Measurements from ENCODE around the gene PLK5.
A peak's percentile ranks its signal among the peaks of the same experiment; 100 is the strongest.
"Not testable (repeated sequence)": the region's sequence is repeated elsewhere in the genome, so short reads cannot be mapped to it uniquely, and the experiment has no call there.

PLK5 gene

GRCh38 chr19:1523412-1524286, at the start of gene PLK5:
Gene PLK5 (plus strand): TSS chr19:1524077. CDS start chr19:1526997, 2,920 bp downstream.
- no peak for DNase-seq (ENCODE audit: insufficient read length, low spot score)
- no peak for FAIRE-seq

GRCh38 chr19:1474765-1475351, 49.0 kb upstream of the PLK5 start:
- DNase-seq (ENCODE audit: insufficient read length, low spot score) = no peak
- FAIRE-seq = no peak

- DNase-seq (ENCODE audit: insufficient read length, low spot score) (no peak), FAIRE-seq (no peak)
These were observed 48.0 kb upstream of the PLK5 start for GRCh38 chr19:1475751-1476437.

GRCh38 chr19:1477056-1477455, 46.8 kb upstream of the PLK5 start:
- DNase-seq (ENCODE audit: insufficient read length, low spot score); FAIRE-seq: not testable (repeated sequence)

GRCh38 chr19:1478934-1479707, 44.8 kb upstream of the PLK5 start, which contains the start of gene C19orf25:
Gene C19orf25 (minus strand): TSS chr19:1479215. CDS start chr19:1478903, 312 bp downstream.
- DNase-seq (ENCODE audit: insufficient read length, low spot score) = peak; percentile 100
- FAIRE-seq = peak; percentile 97

- FAIRE-seq (no peak), DNase-seq (ENCODE audit: insufficient read length, low spot score) (no peak)
These were observed 42.5 kb upstream of the PLK5 start for GRCh38 chr19:1481224-1481892.

- DNase-seq (ENCODE audit: insufficient read length, low spot score) (no peak), FAIRE-seq (no peak)
These were observed 42.0 kb upstream of the PLK5 start for GRCh38 chr19:1481893-1482360.

GRCh38 chr19:1482361-1483130, 41.3 kb upstream of the PLK5 start:
- FAIRE-seq (no peak), DNase-seq (ENCODE audit: insufficient read length, low spot score) (no peak)

- DNase-seq (ENCODE audit: insufficient read length, low spot score) (no peak), FAIRE-seq (no peak)
These were observed 40.5 kb upstream of the PLK5 start for GRCh38 chr19:1483131-1483978.

- FAIRE-seq (no peak), DNase-seq (ENCODE audit: insufficient read length, low spot score) (no peak)
These were observed 39.9 kb upstream of the PLK5 start for GRCh38 chr19:1483979-1484428.

- DNase-seq (ENCODE audit: insufficient read length, low spot score) = no peak
- no peak for FAIRE-seq
These were observed 36.9 kb upstream of the PLK5 start for GRCh38 chr19:1486720-1487575.

- DNase-seq (ENCODE audit: insufficient read length, low spot score) (no peak), FAIRE-seq (no peak)
These were observed 36.1 kb upstream of the PLK5 start for GRCh38 chr19:1487576-1488281.

- DNase-seq (ENCODE audit: insufficient read length, low spot score) (no peak), FAIRE-seq (no peak)
These were observed 35.6 kb upstream of the PLK5 start for GRCh38 chr19:1488282-1488601.

- DNase-seq (ENCODE audit: insufficient read length, low spot score) (no peak), FAIRE-seq (no peak)
These were observed 34.2 kb upstream of the PLK5 start for GRCh38 chr19:1489463-1490310.

GRCh38 chr19:1490311-1491113, 33.4 kb upstream of the PLK5 start, which contains the start of gene PCSK4:
Gene PCSK4 (minus strand): TSS chr19:1490350. CDS start chr19:1490346, 4 bp downstream.
- peak; percentile 97 for FAIRE-seq

More at GRCh38 chr19:1490311-1491113, 33.4 kb upstream of the PLK5 start, which contains the start of gene PCSK4:
- peak; percentile 95 for DNase-seq (ENCODE audit: insufficient read length, low spot score)

All from GM19239 (cell line).